GM18868 (cell line): ENCODE results near the gene C1orf198.
"Not testable (repeated sequence)": the region's sequence is repeated elsewhere in the genome, so short reads cannot be mapped to it uniquely, and the experiment has no call there.

Source experiments
- ATAC-seq: cut with Tn5 transposase; IDR thresholded peaks from one replicate; pipeline ENCODE4 v1.9.1; 2021; ENCODE audit warnings: mild to moderate bottlenecking, moderate library complexity; ENCODE audit not compliant: unreplicated experiment

The C1orf198 gene

GRCh38 chr1:230861970-230862595 lies 6.2 kb downstream of the C1orf198 start:
- ATAC-seq = no peak

- ATAC-seq = no peak
Observed at GRCh38 chr1:230861489-230861888, 6.8 kb downstream of the C1orf198 start.

GRCh38 chr1:230860617-230861384 lies 7.5 kb downstream of the C1orf198 start:
- ATAC-seq = no peak

GRCh38 chr1:230858918-230859729 lies 9.2 kb downstream of the C1orf198 start:
- no peak for ATAC-seq

- no peak for ATAC-seq
Observed at GRCh38 chr1:230858236-230858820, 10.0 kb downstream of the C1orf198 start.

- ATAC-seq = no peak
Observed at GRCh38 chr1:230857822-230858221, 10.5 kb downstream of the C1orf198 start.

- ATAC-seq = no peak
Observed at GRCh38 chr1:230857077-230857476, 11.2 kb downstream of the C1orf198 start.

- no peak for ATAC-seq
Observed at GRCh38 chr1:230855886-230856285, 12.4 kb downstream of the C1orf198 start.

GRCh38 chr1:230854423-230854822 lies 13.9 kb downstream of the C1orf198 start:
- no peak for ATAC-seq

GRCh38 chr1:230853731-230854130 lies 14.6 kb downstream of the C1orf198 start:
- no peak for ATAC-seq

- ATAC-seq = no peak
Observed at GRCh38 chr1:230852959-230853358, 15.4 kb downstream of the C1orf198 start.

- no peak for ATAC-seq
Observed at GRCh38 chr1:230851291-230851691, 17.0 kb downstream of the C1orf198 start.

GRCh38 chr1:230850547-230850946 lies 17.8 kb downstream of the C1orf198 start:
- no peak for ATAC-seq

GRCh38 chr1:230849451-230850224 lies 18.7 kb downstream of the C1orf198 start:
- ATAC-seq = no peak

- ATAC-seq = no peak
Observed at GRCh38 chr1:230848235-230848634, 20.1 kb downstream of the C1orf198 start.

- ATAC-seq = not testable (repeated sequence)
Observed at GRCh38 chr1:230845184-230845583, 23.1 kb downstream of the C1orf198 start.

GRCh38 chr1:230844561-230844960 lies 23.8 kb downstream of the C1orf198 start:
- ATAC-seq = no peak

- no peak for ATAC-seq
Observed at GRCh38 chr1:230843503-230844309, 24.6 kb downstream of the C1orf198 start.

- no peak for ATAC-seq
Observed at GRCh38 chr1:230842801-230843200, 25.5 kb downstream of the C1orf198 start.

- ATAC-seq = no peak
Observed at GRCh38 chr1:230839173-230839572, 29.1 kb downstream of the C1orf198 start.
